Vagina (tissue), 2 donors: Measurements from ENCODE around the gene TRAF3IP1. TPM values are rescaled to one million over a fixed set of nuclear protein-coding genes. Genes with fewer than 3 reads are reported as not detected.

Experiments
- DNase-seq, 2 donors: peaks; one replicate each; pipeline ENCODE4 v3.0.0-alpha.2; 2017; ENCODE audit errors: extremely low spot score in 2 of 2
- H3K27ac ChIP-seq: fragments of 200-600 bp; sonication (generic); one replicate; pipeline ENCODE4 v1.5.1; 2019
- H3K27me3 ChIP-seq: fragments of 200-600 bp; sonication (generic); one replicate; pipeline ENCODE4 v1.5.1; 2019
- H3K36me3 ChIP-seq, 2 donors: fragments of 200-600 bp; sonication (generic); one replicate each; pipeline ENCODE4 v1.5.1; 2017 to 2019
- H3K4me1 ChIP-seq: fragments of 200-600 bp; sonication (generic); one replicate; pipeline ENCODE4 v1.5.1; 2019
- H3K4me3 ChIP-seq, 2 donors: fragments of 200-600 bp; sonication (generic); 1 replicate in 1 of 2; 2 replicates in 1 of 2; pipeline ENCODE4 v1.5.1; 2016 to 2019
- H3K9me3 ChIP-seq: fragments of 200-600 bp; sonication (generic); one replicate; pipeline ENCODE4 v1.5.1; 2019
- CTCF ChIP-seq, 3 experiments: fragments of 450-650 bp in 2 of 3; fragments of 200-600 bp in 1 of 3; sonication (generic) in 1 of 3; IDR thresholded peaks; one replicate each; pipeline ENCODE4 v1.5.1; 2017 to 2019; ENCODE audit warnings: antibody characterized with exemption in 3 of 3, mild to moderate bottlenecking in 2 of 3, moderate library complexity in 2 of 3
- POLR2A ChIP-seq, 2 donors: fragments of 450-650 bp; IDR thresholded peaks; one replicate each; pipeline ENCODE4 v1.6.1; 2017; ENCODE audit warnings: antibody characterized with exemption in 2 of 2, mild to moderate bottlenecking in 2 of 2, moderate library complexity in 2 of 2
- POLR2AphosphoS5 ChIP-seq, 2 donors: sonication (generic); formaldehyde crosslinking; IDR thresholded peaks; one replicate each; pipeline ENCODE4 v1.9.0; 2017; ENCODE audit warnings: antibody characterized with exemption in 2 of 2, mild to moderate bottlenecking in 2 of 2, low read depth in 1 of 2; ENCODE audit not compliant: insufficient read depth in 1 of 2
- intact Hi-C: fragments of 100-400 bp; cut with DNase I; formaldehyde crosslinking; loops from one replicate; pipeline ENCODE4 v1.15.1; 2023
- total RNA-seq: library from RNA; depleted of rRNA; stranded (reverse); fragments of >200 nt; gene quantifications from one replicate; pipeline ENCODE4 v1.2.3, GENCODE V29; 2016

Gene TRAF3IP1
- total RNA-seq, 1 donor from 2014 or later = 10.3 TPM

GRCh38 chr2:238431456-238431855 lies 111.1 kb downstream of the TRAF3IP1 start:
- Histone ChIP-seq H3K9me3 (no peaks in the 10 kb centered on the region), H3K4me1 (peaks cover 30% of the 10 kb centered on the region), H3K36me3 (peaks cover 0 to 32% of the 10 kb centered on the region in 2 donors), H3K27me3 (no peaks in the 10 kb centered on the region), H3K27ac (no peak overlapping the region), H3K4me3 (no peak overlapping the region)
- intact Hi-C loops = no loop called here
- TF ChIP-seq CTCF (IDR thresholded peaks at IDR 0.05) (no peak), POLR2A (IDR thresholded peaks at IDR 0.05) (no peak), POLR2AphosphoS5 (IDR thresholded peaks at IDR 0.05; ENCODE audit: insufficient read depth in 1 of 2, low read depth in 1 of 2) (no peak)
- no peak for DNase-seq

- no peak for DNase-seq
- H3K36me3 ChIP-seq = peaks cover 0 to 37% of the 10 kb centered on the region in 2 donors
- TF ChIP-seq POLR2AphosphoS5 (IDR thresholded peaks at IDR 0.05; ENCODE audit: insufficient read depth in 1 of 2, low read depth in 1 of 2) = no peak
- no peak for TF ChIP-seq CTCF (IDR thresholded peaks at IDR 0.05)
- no peak for TF ChIP-seq POLR2A (IDR thresholded peaks at IDR 0.05)
- intact Hi-C loops = no loop called here
- no peaks in the 10 kb centered on the region for H3K27me3 ChIP-seq
- H3K4me3 ChIP-seq = no peak overlapping the region
- H3K4me1 ChIP-seq = peaks cover 18% of the 10 kb centered on the region
- no peaks in the 10 kb centered on the region for H3K9me3 ChIP-seq
- H3K27ac ChIP-seq = no peak overlapping the region
Observed at GRCh38 chr2:238433300-238433915, 113.1 kb downstream of the TRAF3IP1 start.

- TF ChIP-seq POLR2AphosphoS5 (IDR thresholded peaks at IDR 0.05; ENCODE audit: insufficient read depth in 1 of 2, low read depth in 1 of 2) (no peak), POLR2A (IDR thresholded peaks at IDR 0.05) (no peak), CTCF (IDR thresholded peaks at IDR 0.05) (no peak)
- intact Hi-C loops = no loop called here
- H3K27ac ChIP-seq = no peak overlapping the region
- H3K36me3 ChIP-seq = peaks cover 0 to 40% of the 10 kb centered on the region in 2 donors
- no peaks in the 10 kb centered on the region for H3K27me3 ChIP-seq
- no peak overlapping the region for H3K4me3 ChIP-seq
- H3K9me3 ChIP-seq = no peaks in the 10 kb centered on the region
- no peak for DNase-seq
- H3K4me1 ChIP-seq = peaks cover 19% of the 10 kb centered on the region
Observed at GRCh38 chr2:238433941-238434845, 113.9 kb downstream of the TRAF3IP1 start.

GRCh38 chr2:238434846-238435751 lies 114.8 kb downstream of the TRAF3IP1 start:
- Histone ChIP-seq H3K27ac (no peak overlapping the region), H3K4me1 (peaks cover 25% of the 10 kb centered on the region), H3K27me3 (no peaks in the 10 kb centered on the region), H3K4me3 (no peak overlapping the region), H3K9me3 (no peaks in the 10 kb centered on the region), H3K36me3 (peaks cover 0 to 40% of the 10 kb centered on the region in 2 donors)
- intact Hi-C loops = no loop called here
- TF ChIP-seq POLR2A (IDR thresholded peaks at IDR 0.05) = no peak
- TF ChIP-seq POLR2AphosphoS5 (IDR thresholded peaks at IDR 0.05; ENCODE audit: insufficient read depth in 1 of 2, low read depth in 1 of 2) = no peak
- no peak for TF ChIP-seq CTCF (IDR thresholded peaks at IDR 0.05)
- DNase-seq = no peak
